MCF 10A (cell line): ENCODE results near the gene IL1F10. TPM values are rescaled to one million over a fixed set of nuclear protein-coding genes. Genes with fewer than 3 reads are reported as not detected.

Experiments used
- BruUV-seq: library from RNA; stranded (reverse); fragments of 400-500 nt; replicated peaks from 2 replicates; lab custom pipeline; 2021; lab: Mats Ljungman, UMichigan
- CTCF ChIA-PET: fragments of 300-600 bp; sonication (Branson Sonifier 250); formaldehyde crosslinking; extraction: SDS; loops from one replicate; lab custom pipeline; 2021; ENCODE audit warnings: antibody characterized with exemption, inconsistent platforms; lab: Yijun Ruan, JAX
- POLR2A ChIA-PET: fragments of 300-600, 350-650 bp; sonication (Branson Sonifier 250); formaldehyde crosslinking; extraction: SDS; loops from one replicate; lab custom pipeline; 2020; ENCODE audit warnings: antibody characterized with exemption, inconsistent platforms; lab: Yijun Ruan, JAX
- DNase-seq: peaks from one replicate; pipeline ENCODE4 v3.0.0-alpha.2; 2018; ENCODE audit not compliant: unreplicated experiment
- H3K27ac Mint-ChIP-seq: one replicate; pipeline ENCODE4 v1.8.0; 2022; ENCODE audit warnings: mild to moderate bottlenecking, low read depth, mixed read lengths; ENCODE audit not compliant: unreplicated experiment
- H3K27me3 Mint-ChIP-seq: one replicate; pipeline ENCODE4 v1.8.0; 2022; ENCODE audit warnings: mixed read lengths; ENCODE audit not compliant: insufficient read depth, unreplicated experiment
- H3K36me3 Mint-ChIP-seq: one replicate; pipeline ENCODE4 v1.8.0; 2022; ENCODE audit warnings: mild to moderate bottlenecking, moderate library complexity, mixed read lengths; ENCODE audit not compliant: insufficient read depth, unreplicated experiment
- H3K4me1 Mint-ChIP-seq: one replicate; pipeline ENCODE4 v1.8.0; 2022; ENCODE audit warnings: mixed read lengths; ENCODE audit not compliant: insufficient read depth, unreplicated experiment
- H3K4me3 Mint-ChIP-seq: one replicate; pipeline ENCODE4 v1.8.0; 2022; ENCODE audit warnings: mild to moderate bottlenecking, moderate library complexity, mixed read lengths; ENCODE audit not compliant: unreplicated experiment
- H3K9me3 Mint-ChIP-seq: one replicate; pipeline ENCODE4 v1.8.0; 2022; ENCODE audit warnings: mixed read lengths; ENCODE audit not compliant: unreplicated experiment
- CTCF ChIP-seq: fragments of 200-600 bp; IDR thresholded peaks from one replicate; pipeline ENCODE4 v1.8.0; 2022; ENCODE audit warnings: antibody characterized with exemption, mild to moderate bottlenecking; ENCODE audit not compliant: unreplicated experiment
- intact Hi-C: fragments of 100-400 bp; cut with micrococcal nuclease; formaldehyde crosslinking; loops from 2 replicates; pipeline ENCODE4 v1.14.1; 2022
- total RNA-seq: library from RNA; stranded (reverse); gene quantifications from 2 replicates; pipeline ENCODE4 v1.2.3, GENCODE V29; 2022

Gene IL1F10
- total RNA-seq, 1 experiment from 2014 or later: not detected

GRCh38 chr2:113025737-113026136 is 42.0 kb upstream of the IL1F10 start:
- H3K27ac Mint-ChIP-seq: no peak overlapping the region
- H3K36me3 Mint-ChIP-seq: no peaks in the 10 kb centered on the region
- TF ChIP-seq CTCF: no peak
- peaks cover 99% of the 10 kb centered on the region for H3K27me3 Mint-ChIP-seq
- no peaks in the 10 kb centered on the region for H3K9me3 Mint-ChIP-seq
- intact Hi-C loops: no loop called here
- POLR2A ChIA-PET: no interaction called here
- no peak for DNase-seq
- CTCF ChIA-PET: no interaction called here
- no TSS peak for BruUV-seq
- H3K4me3 Mint-ChIP-seq: no peak overlapping the region
- no peaks in the 10 kb centered on the region for H3K4me1 Mint-ChIP-seq

- DNase-seq: no peak
- intact Hi-C loops: no loop called here
- Mint-ChIP-seq H3K36me3 (no peaks in the 10 kb centered on the region), H3K27me3 (peaks cover 99% of the 10 kb centered on the region), H3K4me1 (no peaks in the 10 kb centered on the region), H3K4me3 (no peak overlapping the region), H3K27ac (no peak overlapping the region), H3K9me3 (no peaks in the 10 kb centered on the region)
- ChIA-PET CTCF (interaction anchor here (1.4 kb wide), 1 partner anchor 68 kb away, joined by 5 read pairs; no protein-coding TSS in a partner anchor), POLR2A (no interaction called here)
- no peak for TF ChIP-seq CTCF
- BruUV-seq: no TSS peak
These were observed 40.1 kb upstream of the IL1F10 start for GRCh38 chr2:113027691-113028090.

- H3K27me3 Mint-ChIP-seq: peaks cover 99% of the 10 kb centered on the region
- H3K9me3 Mint-ChIP-seq: no peaks in the 10 kb centered on the region
- no TSS peak for BruUV-seq
- intact Hi-C loops: no loop called here
- no peak overlapping the region for H3K4me3 Mint-ChIP-seq
- ChIA-PET POLR2A (no interaction called here), CTCF (interaction anchor here (1.4 kb wide), 1 partner anchor 69 kb away, joined by 5 read pairs; no protein-coding TSS in a partner anchor)
- no peak for TF ChIP-seq CTCF
- no peak overlapping the region for H3K27ac Mint-ChIP-seq
- DNase-seq: no peak
- no peaks in the 10 kb centered on the region for H3K36me3 Mint-ChIP-seq
- H3K4me1 Mint-ChIP-seq: no peaks in the 10 kb centered on the region
These were observed 39.7 kb upstream of the IL1F10 start for GRCh38 chr2:113028112-113028511.

GRCh38 chr2:113032737-113033136 is 35.0 kb upstream of the IL1F10 start:
- Mint-ChIP-seq H3K27me3 (peaks cover 84% of the 10 kb centered on the region), H3K9me3 (no peaks in the 10 kb centered on the region), H3K36me3 (no peaks in the 10 kb centered on the region), H3K4me1 (no peaks in the 10 kb centered on the region), H3K27ac (no peak overlapping the region), H3K4me3 (no peak overlapping the region)
- intact Hi-C loops: no loop called here
- CTCF ChIA-PET: no interaction called here
- POLR2A ChIA-PET: no interaction called here
- TF ChIP-seq CTCF: no peak
- no TSS peak for BruUV-seq
- DNase-seq: no peak
